Amniotic stem cell (primary cell): ENCODE data around the gene CNNM3.

Experiments used
- DNase-seq: peaks from one replicate; lab custom pipeline; 2025; lab: John Stamatoyannopoulos, UW

Gene CNNM3

GRCh38 chr2:96878796-96879544 is 62.9 kb downstream of the CNNM3 start:
- DNase-seq: no peak

- DNase-seq: no peak
These were observed 63.5 kb downstream of the CNNM3 start for GRCh38 chr2:96879545-96880040.

DNA sequence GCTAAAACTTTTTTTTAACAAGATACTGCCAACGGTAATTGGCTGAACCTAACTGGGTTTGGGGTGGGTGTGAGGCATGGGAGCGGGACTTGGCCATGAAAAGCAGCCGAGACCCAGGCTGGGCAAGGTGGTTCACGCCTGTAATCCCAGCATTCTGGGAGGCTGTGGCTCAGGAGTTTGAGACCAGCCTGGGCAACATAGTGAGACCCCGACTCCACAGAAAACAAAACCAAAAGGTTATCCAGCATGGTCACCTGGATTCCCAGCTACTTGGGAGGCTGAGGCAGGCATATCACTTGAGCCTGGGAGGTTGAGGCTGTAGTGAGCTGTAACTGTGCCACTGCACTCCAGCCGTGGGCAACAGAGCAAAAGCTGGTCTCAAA is 64.8 kb downstream of the CNNM3 start:
- no peak for DNase-seq

GRCh38 chr2:96881349-96882195 is 65.5 kb downstream of the CNNM3 start:
- no peak for DNase-seq

- no peak for DNase-seq
These were observed 66.2 kb downstream of the CNNM3 start for GRCh38 chr2:96882230-96882629.

- DNase-seq: no peak
These were observed 66.8 kb downstream of the CNNM3 start for GRCh38 chr2:96882906-96883305.

- no peak for DNase-seq
These were observed 67.2 kb downstream of the CNNM3 start for GRCh38 chr2:96883306-96883705.
